Cerebellar cortex (tissue), 1 donor: ENCODE results near the gene CBR3.
A peak's percentile ranks its signal among the peaks of the same experiment; 100 is the strongest.

Experiments
- DNase-seq: peaks from one replicate; pipeline ENCODE4 v3.0.0-alpha.2; 2015; ENCODE audit warnings: low spot score

CBR3 gene

GRCh38 chr21:36183144-36183795, 48.4 kb downstream of the CBR3 start:
- DNase-seq: no peak

DNA sequence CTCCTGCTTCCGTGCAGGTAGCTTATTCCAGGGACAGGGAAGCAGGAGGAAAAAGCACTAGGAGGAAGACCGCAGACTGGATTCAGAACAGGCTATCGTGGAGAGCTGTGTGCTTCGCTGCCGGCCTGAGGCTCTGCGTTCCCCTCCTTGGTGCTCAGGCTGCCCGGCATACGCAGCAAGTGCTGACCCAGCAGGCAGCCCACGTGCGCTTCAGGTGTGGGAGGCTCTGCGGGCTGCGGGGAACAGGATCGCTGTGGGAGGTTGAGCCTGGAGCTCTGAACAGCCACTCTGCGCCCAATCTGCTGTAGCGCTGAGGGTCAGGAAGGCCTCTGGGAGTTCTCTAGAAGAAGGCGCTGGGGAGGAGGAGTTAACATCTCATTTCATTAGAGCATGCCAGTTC, 49.7 kb downstream of the CBR3 start:
- DNase-seq: peak; percentile 43

DNA sequence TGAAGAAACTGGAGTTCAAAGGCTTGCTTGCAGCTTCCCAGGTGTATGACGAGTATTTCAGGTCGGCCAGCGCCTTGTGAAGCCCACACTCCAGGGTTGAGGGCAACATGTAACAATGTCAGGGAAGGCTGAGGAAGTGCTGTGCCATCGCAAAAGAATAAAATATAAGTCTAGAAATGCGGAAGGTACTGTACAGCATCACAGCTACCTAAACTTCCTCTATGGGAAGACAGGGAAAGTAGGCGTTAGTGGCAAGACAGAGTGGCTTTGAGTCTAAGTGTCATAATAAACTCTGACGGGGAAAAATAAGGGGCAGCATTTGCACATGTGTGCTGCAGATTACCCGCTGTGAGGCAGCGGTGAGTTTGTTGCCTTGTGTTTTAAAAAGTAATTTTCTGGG, 50.6 kb downstream of the CBR3 start:
- DNase-seq: no peak

DNA sequence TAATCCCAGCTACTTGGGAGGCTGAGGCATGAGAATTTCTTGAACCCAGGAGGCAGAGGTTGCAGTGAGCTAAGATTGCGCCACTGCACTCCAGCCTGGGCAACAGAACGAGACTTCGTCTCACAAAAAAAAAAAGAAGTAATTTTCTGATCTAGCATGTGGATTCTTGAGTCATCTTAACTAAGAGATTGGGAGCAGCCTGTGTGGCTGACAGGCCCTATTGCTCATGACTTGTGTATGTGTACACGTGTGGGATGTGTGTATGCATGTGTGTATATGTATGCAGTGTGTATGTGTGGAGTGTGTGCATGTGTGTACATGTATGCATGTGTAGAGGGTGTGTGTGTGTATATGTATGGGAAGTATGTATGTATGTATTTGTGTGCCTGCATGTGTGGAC, 51.2 kb downstream of the CBR3 start:
- DNase-seq: no peak

DNA sequence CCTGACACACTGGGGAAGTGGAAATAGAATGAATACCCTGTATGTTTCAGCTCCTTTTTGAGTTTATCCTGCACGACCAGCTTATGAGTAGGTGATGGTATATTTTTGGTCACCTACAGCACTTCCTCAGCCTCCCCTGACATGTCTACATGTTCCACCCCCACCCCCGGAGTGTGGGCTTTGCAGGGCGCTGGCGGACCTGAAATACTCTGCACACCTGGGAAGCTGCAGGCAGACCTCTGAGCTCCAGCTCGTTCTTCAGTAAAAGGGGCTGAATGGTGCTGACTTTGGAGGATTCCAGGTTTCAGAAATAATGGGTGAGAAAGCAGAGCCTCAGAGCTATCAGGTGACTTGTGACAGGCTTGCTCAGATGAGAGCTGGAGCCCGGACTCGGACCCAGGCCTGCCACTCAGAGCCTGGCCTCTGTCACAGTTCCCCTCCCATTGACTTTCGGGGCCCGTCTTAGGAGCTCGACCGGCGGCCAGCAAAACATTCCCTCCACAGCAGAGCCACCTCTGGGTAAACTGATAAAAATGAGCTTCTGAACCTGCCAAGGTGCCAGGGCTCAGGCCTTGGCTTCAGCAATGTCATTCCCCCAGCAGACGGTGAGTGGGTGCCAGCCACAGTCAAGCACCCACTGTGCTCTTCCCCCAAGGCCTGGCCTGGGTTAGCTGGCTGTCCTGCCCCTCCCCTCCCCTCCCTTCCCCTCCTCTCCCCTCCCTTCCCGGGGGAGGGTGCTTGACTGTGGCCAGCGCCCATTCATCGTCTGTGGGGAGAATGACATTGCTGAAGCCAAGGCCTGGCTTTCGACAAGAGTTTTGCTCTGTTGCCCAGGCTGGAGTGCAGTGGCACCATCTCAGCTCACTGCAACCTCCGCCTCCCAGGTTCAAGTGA, 51.9 kb downstream of the CBR3 start:
- DNase-seq: no peak

GRCh38 chr21:36188081-36188681, 53.3 kb downstream of the CBR3 start:
- DNase-seq: peak; percentile 94

DNA sequence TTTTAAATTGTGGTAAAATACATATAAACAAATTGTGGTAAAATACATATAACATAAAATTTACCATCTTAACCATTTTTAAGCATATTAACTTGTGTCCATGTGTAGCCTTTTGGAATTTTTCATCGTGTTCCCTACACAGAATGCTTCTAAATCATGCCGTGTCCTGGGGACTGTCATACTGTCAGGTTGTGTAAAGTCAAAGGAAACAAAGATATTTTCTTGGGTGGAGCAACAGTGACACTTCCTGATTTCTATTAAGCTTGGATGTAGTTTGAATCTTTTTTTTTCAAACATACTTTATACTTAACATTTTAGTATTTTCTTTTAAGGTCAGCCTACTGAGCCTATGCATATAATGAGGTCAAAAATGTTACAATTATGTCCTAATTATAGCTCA, 54.1 kb downstream of the CBR3 start:
- no peak for DNase-seq

- DNase-seq: peak; percentile 92
Measured at GRCh38 chr21:36190736-36191135, 55.9 kb downstream of the CBR3 start.

GRCh38 chr21:36193200-36193599, 58.3 kb downstream of the CBR3 start:
- DNase-seq: no peak

DNA sequence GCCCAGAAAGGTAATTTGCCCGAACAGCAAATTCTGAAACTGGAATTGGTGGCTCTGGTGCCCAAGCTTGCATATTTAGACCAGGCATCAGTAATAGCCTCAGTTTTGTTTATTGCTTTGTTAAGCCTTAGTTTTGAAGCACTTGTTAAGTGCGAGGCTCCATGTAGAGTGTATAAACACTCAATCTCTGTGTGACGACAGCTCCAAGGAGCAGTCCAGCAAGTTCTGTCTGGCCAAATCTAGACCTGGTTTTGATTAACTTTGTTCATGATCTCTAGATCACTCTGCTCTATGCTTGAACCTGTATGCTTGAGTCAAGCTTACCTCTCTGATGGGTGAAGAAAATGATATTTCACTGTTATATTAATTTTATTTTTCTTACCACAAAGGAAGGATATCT, 59.1 kb downstream of the CBR3 start:
- no peak for DNase-seq

DNA sequence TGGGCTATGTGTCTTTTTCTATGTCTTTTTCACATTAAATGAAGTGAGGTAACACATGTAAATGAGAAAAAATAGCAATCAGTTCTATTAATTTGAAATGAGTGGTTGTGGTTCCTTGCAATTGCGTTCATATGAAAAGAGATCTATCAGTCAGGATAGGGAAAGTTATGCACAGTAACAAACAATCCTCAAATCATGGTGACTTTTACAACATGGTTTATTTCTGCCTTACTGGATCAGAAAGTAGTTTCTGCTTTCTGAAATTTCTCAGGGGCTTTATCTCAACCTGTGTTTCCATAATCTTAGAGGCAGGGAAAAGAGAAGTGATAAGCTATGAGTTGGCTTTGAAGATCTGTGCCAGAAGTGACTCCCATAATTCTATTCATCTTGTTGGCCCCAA, 60.7 kb downstream of the CBR3 start:
- DNase-seq: no peak
